ENCODE data around the gene POU2F2. TPM values are rescaled to one million over a fixed set of nuclear protein-coding genes. Genes with fewer than 3 reads are reported as not detected.

The POU2F2 gene
- total RNA-seq, 1 donor = 0.18 TPM

GRCh38 chr19:42168206-42168605 lies 36.0 kb upstream of the POU2F2 start:
- H3K4me3 ChIP-seq (ENCODE audit: low read depth, low read length) = no peak overlapping the region
- DNase-seq (ENCODE audit: low read depth) = no peak
- no peak for TF ChIP-seq CTCF (IDR thresholded peaks at IDR 0.05; ENCODE audit: insufficient read depth, low read length)

- TF ChIP-seq CTCF (IDR thresholded peaks at IDR 0.05; ENCODE audit: insufficient read depth, low read length) = no peak
- DNase-seq (ENCODE audit: low read depth) = no peak
- H3K4me3 ChIP-seq (ENCODE audit: low read depth, low read length) = no peak overlapping the region
These were observed 34.1 kb upstream of the POU2F2 start for GRCh38 chr19:42166316-42166715.

GRCh38 chr19:42165146-42165545 lies 32.9 kb upstream of the POU2F2 start:
- DNase-seq (ENCODE audit: low read depth) = no peak
- no peak overlapping the region for H3K4me3 ChIP-seq (ENCODE audit: low read depth, low read length)
- no peak for TF ChIP-seq CTCF (IDR thresholded peaks at IDR 0.05; ENCODE audit: insufficient read depth, low read length)

- H3K4me3 ChIP-seq (ENCODE audit: low read depth, low read length) = no peak overlapping the region
- no peak for DNase-seq (ENCODE audit: low read depth)
- no peak for TF ChIP-seq CTCF (IDR thresholded peaks at IDR 0.05; ENCODE audit: insufficient read depth, low read length)
These were observed 29.5 kb upstream of the POU2F2 start for GRCh38 chr19:42161616-42162263.

GRCh38 chr19:42159942-42160341 lies 27.7 kb upstream of the POU2F2 start:
- no peak for DNase-seq (ENCODE audit: low read depth)
- H3K4me3 ChIP-seq (ENCODE audit: low read depth, low read length) = no peak overlapping the region
- no peak for TF ChIP-seq CTCF (IDR thresholded peaks at IDR 0.05; ENCODE audit: insufficient read depth, low read length)

GRCh38 chr19:42158926-42159325 lies 26.7 kb upstream of the POU2F2 start:
- DNase-seq (ENCODE audit: low read depth) = peak; percentile 64
- no peak for TF ChIP-seq CTCF (IDR thresholded peaks at IDR 0.05; ENCODE audit: insufficient read depth, low read length)
- no peak overlapping the region for H3K4me3 ChIP-seq (ENCODE audit: low read depth, low read length)

GRCh38 chr19:42156571-42156970 lies 24.3 kb upstream of the POU2F2 start:
- DNase-seq (ENCODE audit: low read depth) = no peak
- no peak overlapping the region for H3K4me3 ChIP-seq (ENCODE audit: low read depth, low read length)
- TF ChIP-seq CTCF (IDR thresholded peaks at IDR 0.05; ENCODE audit: insufficient read depth, low read length) = no peak
